DND-41 (cell line): ENCODE data around the gene AUTS2.
A peak's percentile ranks its signal among the peaks of the same experiment; 100 is the strongest.
"Not testable (repeated sequence)": the region's sequence is repeated elsewhere in the genome, so short reads cannot be mapped to it uniquely, and the experiment has no call there.

Experiments used
- ATAC-seq: fragments of 200-7000 bp; cut with Tn5 transposase; 3 replicates; pipeline ENCODE4 v1.9.1; 2021; ENCODE audit warnings: low read depth; ENCODE audit not compliant: insufficient read depth
- DNase-seq: peaks from one replicate; pipeline ENCODE4 v3.0.0-alpha.2; 2020
- H2AFZ ChIP-seq: 2 replicates; pipeline ENCODE4 v1.6.0; 2012; ENCODE audit warnings: low read depth, low read length
- H3K27ac ChIP-seq: 2 replicates; pipeline ENCODE4 v1.5.1; 2012; ENCODE audit warnings: low read length, inconsistent platforms
- H3K27me3 ChIP-seq: fragments of 200-600 bp; sonication (generic); 2 replicates; pipeline ENCODE4 v1.6.0; 2012; ENCODE audit warnings: low read length, mild to moderate bottlenecking, inconsistent platforms; ENCODE audit not compliant: insufficient read depth, poor library complexity
- H3K36me3 ChIP-seq: 2 replicates; pipeline ENCODE4 v1.5.1; 2012; ENCODE audit warnings: low read length, inconsistent platforms; ENCODE audit not compliant: insufficient read depth
- H3K4me1 ChIP-seq: 2 replicates; pipeline ENCODE4 v1.5.1; 2012; ENCODE audit warnings: mild to moderate bottlenecking, low read length; ENCODE audit not compliant: insufficient read depth
- H3K4me2 ChIP-seq: 2 replicates; pipeline ENCODE4 v1.6.0; 2012; ENCODE audit warnings: mild to moderate bottlenecking, moderate library complexity, low read length, inconsistent platforms; ENCODE audit not compliant: insufficient read depth
- H3K4me3 ChIP-seq, 2 experiments: fragments of 200-600 bp in 1 of 2; shearing (Covaris generic) in 1 of 2; 2 replicates each; pipeline ENCODE4 v1.5.1; 2012 to 2016; ENCODE audit warnings: inconsistent platforms in 2 of 2, low read length in 2 of 2, mild to moderate bottlenecking in 2 of 2, low read depth in 1 of 2, moderate library complexity in 1 of 2
- H3K79me2 ChIP-seq: 2 replicates; pipeline ENCODE4 v1.6.0; 2012; ENCODE audit warnings: low read length, inconsistent platforms; ENCODE audit not compliant: insufficient read depth
- H3K9ac ChIP-seq: 2 replicates; pipeline ENCODE4 v1.6.0; 2012; ENCODE audit warnings: low read depth, mild to moderate bottlenecking, inconsistent platforms, low read length, moderate library complexity
- H3K9me3 ChIP-seq: 2 replicates; pipeline ENCODE4 v1.5.1; 2012; ENCODE audit warnings: low read length, moderate library complexity, mild to moderate bottlenecking, inconsistent platforms; ENCODE audit not compliant: insufficient read depth, severe bottlenecking
- H4K20me1 ChIP-seq: 2 replicates; pipeline ENCODE4 v1.6.0; 2012; ENCODE audit warnings: low read length; ENCODE audit not compliant: insufficient read depth
- CTCF ChIP-seq: IDR thresholded peaks from 2 replicates; pipeline ENCODE4 v1.5.1; 2012; ENCODE audit warnings: borderline replicate concordance, low read length, moderate library complexity, mild to moderate bottlenecking; ENCODE audit not compliant: poor library complexity, severe bottlenecking; ENCODE audit errors: extremely low read depth
- EZH2 ChIP-seq: IDR thresholded peaks from 3 replicates; pipeline ENCODE4 v1.6.1; 2012; ENCODE audit warnings: borderline replicate concordance, low read depth, mild to moderate bottlenecking, moderate library complexity, low read length, inconsistent platforms; ENCODE audit not compliant: severe bottlenecking

Gene AUTS2

GRCh38 chr7:70361821-70362220 lies 763.5 kb downstream of the AUTS2 start:
- DNase-seq (peak; percentile 19), ATAC-seq (peak; percentile 90)
- no peaks in the 10 kb centered on the region for H3K79me2 ChIP-seq
- no peaks in the 10 kb centered on the region for H3K9me3 ChIP-seq
- H2AFZ ChIP-seq = no peak overlapping the region
- H3K4me2 ChIP-seq = peak overlapping the region; percentile 46
- peak overlapping the region in 1 of 2 experiments; percentile 11; a peak in 1 of 4 replicates for H3K4me3 ChIP-seq
- H3K4me1 ChIP-seq = peaks cover 24% of the 10 kb centered on the region
- TF ChIP-seq CTCF (no peak), EZH2 (no peak)
- no peak overlapping the region for H3K9ac ChIP-seq
- no peaks in the 10 kb centered on the region for H3K36me3 ChIP-seq
- H3K27me3 ChIP-seq = no peaks in the 10 kb centered on the region
- no peaks in the 10 kb centered on the region for H4K20me1 ChIP-seq
- peak overlapping the region; percentile 51 for H3K27ac ChIP-seq

GRCh38 chr7:70364393-70364792 lies 766.1 kb downstream of the AUTS2 start:
- not testable (repeated sequence) for H3K36me3 ChIP-seq, H3K9me3 ChIP-seq, H3K9ac ChIP-seq, H3K79me2 ChIP-seq, H3K4me2 ChIP-seq, H3K27ac ChIP-seq, H2AFZ ChIP-seq, ATAC-seq, H3K4me3 ChIP-seq, H4K20me1 ChIP-seq, DNase-seq, H3K27me3 ChIP-seq
- peaks cover 24% of the 10 kb centered on the region for H3K4me1 ChIP-seq

- Histone ChIP-seq H3K9me3 (no peaks in the 10 kb centered on the region), H3K36me3 (no peaks in the 10 kb centered on the region), H4K20me1 (no peaks in the 10 kb centered on the region), H3K27me3 (no peaks in the 10 kb centered on the region), H2AFZ (no peak overlapping the region), H3K27ac (no peak overlapping the region), H3K4me3 (no peak overlapping the region), H3K79me2 (no peaks in the 10 kb centered on the region), H3K4me1 (no peaks in the 10 kb centered on the region), H3K4me2 (no peak overlapping the region), H3K9ac (no peak overlapping the region)
- no peak for DNase-seq
- TF ChIP-seq EZH2 (no peak), CTCF (no peak)
- no peak for ATAC-seq
Measured at GRCh38 chr7:70371652-70372051, 773.4 kb downstream of the AUTS2 start.

GRCh38 chr7:70372768-70373515 lies 774.7 kb downstream of the AUTS2 start:
- H3K27me3 ChIP-seq = no peaks in the 10 kb centered on the region

More at GRCh38 chr7:70372768-70373515, 774.7 kb downstream of the AUTS2 start:
- H4K20me1 ChIP-seq = no peaks in the 10 kb centered on the region
- H3K9ac ChIP-seq = no peak overlapping the region
- no peaks in the 10 kb centered on the region for H3K36me3 ChIP-seq
- no peaks in the 10 kb centered on the region for H3K9me3 ChIP-seq
- H2AFZ ChIP-seq = no peak overlapping the region
- no peak overlapping the region for H3K4me2 ChIP-seq
- no peaks in the 10 kb centered on the region for H3K79me2 ChIP-seq
- no peaks in the 10 kb centered on the region for H3K4me1 ChIP-seq
- no peak for ATAC-seq
- H3K27ac ChIP-seq = no peak overlapping the region
- no peak for TF ChIP-seq EZH2
- no peak for TF ChIP-seq CTCF
- no peak overlapping the region for H3K4me3 ChIP-seq
- no peak for DNase-seq
